Activated CD4-positive, alpha-beta T cell treated with anti-CD3 and anti-CD28 coated beads, Interleukin-2, Interleukin-4, amounts not matched to agents 100 ng/mL and 50 ng/mL, durations not matched to agents 16 hours and 8 hours (primary cell): ENCODE measurements around the gene MTFR1L.

ENCODE experiments used
- DNase-seq: peaks from one replicate; pipeline ENCODE4 v3.0.0-alpha.2; 2020; ENCODE audit warnings: low spot score

The MTFR1L gene

GRCh38 chr1:25863486-25864262 is 43.9 kb downstream of the MTFR1L start:
- no peak for DNase-seq

DNA sequence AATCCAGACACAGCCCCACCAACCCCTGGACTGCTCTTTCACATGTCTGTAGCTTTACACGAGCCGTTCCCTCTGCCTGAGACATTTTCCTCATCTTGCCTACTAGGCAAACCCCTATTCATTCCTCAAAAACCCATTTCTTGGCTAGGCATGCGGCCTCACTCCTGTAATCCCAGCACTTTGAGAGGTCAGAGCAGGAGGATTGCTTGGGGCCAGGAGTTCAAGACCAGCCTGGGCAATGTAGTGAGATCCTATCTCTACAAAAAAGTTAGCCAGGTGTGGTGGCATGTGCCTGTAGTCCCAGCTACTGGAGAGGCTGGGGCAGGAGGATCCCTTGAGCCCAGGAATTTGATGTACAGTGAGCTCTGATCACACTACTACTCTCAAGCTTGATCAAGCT is 44.7 kb downstream of the MTFR1L start:
- no peak for DNase-seq

DNA sequence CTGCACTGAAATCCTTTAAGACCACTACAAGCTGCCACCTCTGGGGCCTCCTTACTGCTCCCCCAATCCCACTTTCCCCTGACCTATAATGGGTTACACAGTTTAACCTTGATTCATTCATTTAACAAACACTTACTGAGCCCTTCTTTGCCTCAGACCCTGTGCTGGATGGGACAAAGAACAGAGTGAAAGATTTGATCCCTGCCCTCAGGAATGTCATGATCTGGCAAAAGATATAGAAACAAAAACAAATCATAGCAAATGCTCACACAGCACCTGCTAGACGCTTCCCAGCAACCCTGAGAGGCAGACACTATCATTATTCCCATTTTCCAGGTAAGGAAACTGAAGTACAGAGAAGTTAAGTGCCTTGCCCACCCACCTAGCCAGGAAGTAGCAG is 46.5 kb downstream of the MTFR1L start:
- DNase-seq, result no peak

- no peak for DNase-seq
Measured at GRCh38 chr1:25867210-25867991, 47.6 kb downstream of the MTFR1L start.

DNA sequence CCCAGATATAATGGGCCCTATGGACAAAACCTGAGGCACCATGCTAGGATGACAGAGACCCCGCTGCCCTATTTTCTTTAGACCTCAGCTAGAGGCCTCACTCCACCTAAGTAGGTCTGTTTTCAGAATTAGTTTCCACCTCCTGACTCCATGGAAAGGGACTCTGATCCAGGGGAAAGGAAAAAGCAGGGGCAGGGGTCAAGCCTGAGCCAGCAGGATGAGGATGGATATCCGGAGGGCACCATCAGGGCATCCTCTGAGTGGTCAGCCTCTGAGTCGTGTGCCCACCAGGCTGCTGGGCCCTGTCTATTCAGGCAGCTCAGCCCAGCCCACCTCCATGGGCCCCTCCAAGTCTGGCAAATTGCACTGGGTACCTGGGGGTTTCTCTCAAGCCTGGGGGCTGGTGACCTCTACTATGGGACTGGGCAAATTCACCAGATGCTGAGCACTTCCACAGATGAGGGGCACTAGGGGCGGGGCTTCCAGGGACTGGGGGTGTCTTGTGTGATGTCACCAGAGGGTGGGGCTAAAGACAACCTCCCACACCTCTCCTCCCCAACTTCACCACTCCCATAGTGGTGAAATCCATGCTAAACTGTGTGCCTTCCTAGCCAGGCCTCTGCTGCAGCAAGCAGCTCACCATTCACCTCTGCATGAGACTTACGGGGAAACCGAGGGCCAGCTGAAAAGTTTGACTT is 50.3 kb downstream of the MTFR1L start:
- DNase-seq, result no peak

GRCh38 chr1:25870614-25871013 is 50.9 kb downstream of the MTFR1L start:
- no peak for DNase-seq

GRCh38 chr1:25871086-25871703 is 51.4 kb downstream of the MTFR1L start:
- DNase-seq, result no peak

DNA sequence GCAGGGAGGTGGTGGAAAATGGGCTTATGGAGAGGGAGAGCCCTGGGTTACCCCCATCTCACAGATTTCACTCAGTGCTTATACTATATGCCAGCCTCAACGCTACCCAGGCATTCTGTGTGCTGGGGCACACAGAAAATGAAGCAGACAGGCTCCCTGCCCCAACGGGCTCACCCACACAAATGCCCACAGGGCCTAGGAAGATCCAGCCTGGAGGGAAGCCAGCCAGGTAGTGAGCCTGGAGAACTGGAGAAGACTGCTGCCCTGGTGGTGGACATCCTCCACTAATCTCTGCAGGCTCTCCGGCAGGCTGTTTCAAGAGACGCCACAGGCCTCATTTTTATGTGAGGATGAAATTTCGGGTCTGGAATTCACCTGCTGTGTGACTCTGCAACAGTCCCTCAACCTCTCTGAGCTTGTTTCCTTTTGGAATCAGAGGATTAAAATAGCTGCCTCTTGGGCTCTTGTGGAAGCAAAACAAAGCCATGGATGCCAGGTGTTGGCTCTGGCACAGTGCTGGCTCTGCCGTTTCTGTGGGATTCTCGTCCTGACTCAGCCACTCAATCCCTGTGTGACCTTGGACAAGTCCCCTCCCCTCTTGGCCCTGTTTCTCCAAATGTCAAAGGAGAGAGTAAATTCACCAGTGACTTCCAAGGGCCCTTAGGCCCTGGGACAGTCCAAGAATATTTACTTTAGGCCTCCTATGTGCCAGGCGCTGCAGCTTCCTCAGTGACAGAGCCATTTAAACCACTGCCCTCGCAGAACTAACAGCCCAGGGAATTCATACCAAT is 52.1 kb downstream of the MTFR1L start:
- no peak for DNase-seq

- no peak for DNase-seq
Measured at GRCh38 chr1:25872713-25873112, 53.0 kb downstream of the MTFR1L start.

DNA sequence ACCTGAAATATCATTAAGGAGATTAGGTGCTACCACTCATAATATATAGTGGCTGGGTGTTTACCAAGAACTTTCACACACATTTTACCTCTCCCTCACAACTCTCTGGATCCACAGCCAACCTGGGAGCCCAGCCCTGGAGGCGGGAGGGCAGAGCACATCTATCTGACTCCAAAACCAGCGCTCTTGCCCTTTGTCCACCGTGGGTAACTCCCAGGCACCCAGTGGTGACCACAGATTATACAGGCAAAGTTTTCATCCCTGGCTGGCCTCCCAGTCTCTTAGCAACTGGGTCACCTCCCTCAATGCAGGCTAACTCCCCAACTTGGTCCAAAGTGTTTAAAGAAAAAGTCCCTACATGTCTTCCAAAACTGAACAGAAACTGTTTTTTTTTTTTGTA is 53.4 kb downstream of the MTFR1L start:
- no peak for DNase-seq

DNA sequence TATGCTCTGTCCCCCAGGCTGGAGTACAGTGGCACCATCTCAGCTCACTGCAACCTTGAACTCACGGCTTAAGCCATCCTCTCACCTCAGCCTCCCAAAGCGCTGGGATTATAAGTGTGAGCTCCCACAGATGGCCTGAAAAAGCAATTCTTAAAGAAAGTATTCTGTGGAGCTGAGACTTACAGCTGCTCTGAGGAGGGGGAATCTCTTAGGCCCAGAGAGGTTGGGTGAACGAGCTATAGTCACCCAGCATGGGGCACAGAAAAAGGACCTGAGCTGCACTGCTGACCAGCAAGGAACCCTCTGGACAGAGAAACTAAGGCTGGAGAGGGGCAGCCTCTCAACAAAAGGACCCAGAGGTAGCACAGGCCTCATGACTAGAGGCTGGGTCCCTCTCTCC is 54.5 kb downstream of the MTFR1L start:
- no peak for DNase-seq

DNA sequence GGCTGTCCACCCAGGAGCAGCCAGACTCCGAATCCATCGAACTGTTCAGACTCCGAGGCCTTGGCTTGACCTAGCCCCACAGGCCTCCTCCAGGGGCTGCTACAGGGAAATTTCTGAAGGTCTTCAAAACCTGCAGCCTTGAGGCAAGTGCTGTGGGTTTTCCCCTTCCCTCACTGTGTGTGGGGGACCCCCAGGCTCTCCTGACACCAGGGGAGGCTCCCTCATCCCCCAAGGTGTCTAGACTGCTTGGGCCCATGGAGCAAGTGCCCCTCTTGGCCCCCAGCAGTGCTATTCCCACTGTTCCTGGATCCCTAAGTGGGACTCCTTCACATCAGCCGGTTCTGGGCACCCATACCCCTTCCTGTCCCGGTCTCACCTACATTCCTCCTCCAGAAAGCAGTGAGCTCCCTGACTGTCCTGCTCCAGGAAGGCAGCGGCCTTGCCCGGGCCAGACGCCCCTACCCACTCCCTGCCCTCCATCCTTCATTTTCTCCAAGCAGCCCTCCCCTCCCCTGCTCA is 54.9 kb downstream of the MTFR1L start:
- DNase-seq, result no peak

DNA sequence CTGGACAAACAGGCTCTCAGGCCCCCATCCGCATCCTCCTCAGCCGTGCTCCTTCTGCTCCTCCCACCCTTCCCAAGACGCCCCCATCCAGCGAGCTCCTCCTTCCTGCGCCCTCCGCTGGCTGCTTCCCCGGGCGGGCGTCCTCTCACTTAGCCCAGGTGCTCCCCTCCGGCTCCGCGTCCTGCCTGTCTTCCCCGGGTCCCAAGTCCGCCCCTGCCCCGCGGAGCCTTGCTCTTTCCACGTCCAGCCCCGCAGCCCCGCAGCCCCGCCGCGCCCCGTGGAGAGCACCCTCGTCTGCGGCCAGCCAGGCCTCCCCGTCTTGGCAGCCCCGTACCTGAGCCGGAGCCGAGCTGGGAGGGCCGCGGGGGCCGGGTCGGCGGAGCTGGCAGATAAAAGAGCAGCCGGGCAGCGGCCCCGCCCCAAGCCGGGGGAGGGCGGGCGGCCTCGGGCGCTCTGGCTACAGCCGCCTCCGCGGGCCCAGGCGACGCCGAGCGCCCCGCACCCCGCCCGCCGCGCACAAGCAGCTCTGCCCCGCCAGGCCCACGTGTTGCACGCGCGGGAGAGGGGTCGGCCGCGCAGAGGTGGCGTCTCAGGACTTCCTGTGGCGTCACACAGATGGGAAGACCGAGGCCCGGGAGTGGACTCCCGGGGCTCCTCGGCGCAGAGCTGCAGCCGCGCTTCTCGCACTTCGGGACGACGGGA is 55.6 kb downstream of the MTFR1L start, which contains the start of gene PAQR7:
PAQR7 (minus strand) TSS at position 555 of the 702 bp plus-strand sequence. CDS start 11,869 bp downstream, outside the sequence.
- peak; percentile 30 for DNase-seq

DNA sequence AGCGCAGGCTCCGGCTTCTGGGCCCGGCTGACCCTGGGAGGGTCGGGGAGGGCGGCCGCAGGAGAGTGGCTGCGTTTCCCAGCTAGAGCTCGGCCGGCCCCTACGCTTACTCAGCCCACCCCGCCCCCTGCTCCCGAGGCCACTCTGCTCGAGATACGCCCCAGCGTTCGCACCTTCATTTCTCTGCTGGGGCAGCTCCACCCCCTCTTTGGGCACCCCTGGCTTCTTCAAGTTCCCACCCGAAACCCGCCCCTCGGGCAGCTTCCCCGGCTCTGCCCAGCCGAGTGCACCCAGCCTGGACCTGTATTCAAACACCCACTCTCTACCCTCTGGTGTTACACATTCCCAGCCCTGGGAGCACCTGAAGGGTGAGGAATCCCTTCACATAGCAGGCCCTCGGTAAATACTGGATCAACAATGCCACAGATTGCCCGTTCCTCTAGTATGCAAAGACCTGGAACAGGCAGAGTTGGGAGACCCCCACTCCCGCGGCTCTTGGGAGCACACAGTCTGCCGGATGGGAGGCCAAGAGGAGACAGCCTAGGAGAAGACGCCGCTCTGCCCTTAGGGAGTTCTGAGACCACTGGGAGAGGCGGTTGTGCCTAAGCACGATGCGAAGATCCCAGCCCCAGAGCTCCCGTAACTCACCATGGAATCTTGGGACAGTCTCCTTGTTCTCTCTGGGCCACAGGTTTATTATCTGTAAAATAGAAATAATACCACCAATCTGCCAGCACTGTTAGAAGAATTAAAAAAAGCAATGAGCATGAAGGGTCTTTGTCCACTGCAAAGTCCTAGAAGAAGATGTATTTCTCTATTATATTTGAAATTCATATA is 56.3 kb downstream of the MTFR1L start:
- DNase-seq, result no peak

DNA sequence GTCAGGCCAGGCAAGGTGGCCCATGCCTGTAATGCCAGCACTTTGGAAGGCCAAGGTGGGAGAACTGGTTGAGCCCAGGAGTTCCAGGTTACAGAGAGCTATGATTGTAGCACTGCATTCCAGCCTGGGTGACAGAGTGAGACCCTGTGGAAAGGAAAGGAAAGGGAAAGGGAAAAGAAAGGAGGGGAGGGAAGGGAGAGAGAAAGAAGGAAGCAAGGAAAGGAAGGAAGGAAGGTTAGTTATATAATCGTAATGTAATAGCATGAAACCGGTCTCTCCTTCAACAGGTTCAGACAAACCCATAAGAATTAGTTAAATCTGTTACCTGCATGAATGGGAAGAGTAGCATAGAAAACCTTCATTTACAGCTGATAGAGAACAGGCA is 56.9 kb downstream of the MTFR1L start:
- DNase-seq, result no peak

- DNase-seq, result no peak
Measured at GRCh38 chr1:25877155-25877554, 57.4 kb downstream of the MTFR1L start.

GRCh38 chr1:25878690-25879089 is 58.9 kb downstream of the MTFR1L start:
- DNase-seq, result no peak

DNA sequence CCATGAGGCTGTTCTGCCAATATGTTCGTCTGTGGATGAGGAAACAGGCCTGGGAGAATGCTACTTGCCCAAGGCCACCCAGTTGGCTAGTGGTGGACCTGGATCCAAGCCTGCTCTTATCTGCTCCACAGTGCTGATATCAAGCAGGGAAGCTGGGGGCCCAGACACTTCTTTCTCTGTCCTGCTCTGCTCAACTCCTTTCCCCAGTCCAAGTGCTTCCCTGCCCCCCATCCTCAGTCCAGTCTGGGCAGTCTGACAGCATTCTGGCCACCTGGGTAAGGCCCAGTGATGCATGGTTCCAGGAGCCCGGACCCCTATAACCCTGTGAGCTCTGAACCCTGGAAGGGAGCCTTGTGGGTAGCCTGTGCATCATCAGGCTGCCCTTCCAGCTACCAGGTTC is 59.9 kb downstream of the MTFR1L start:
- DNase-seq, result no peak

DNA sequence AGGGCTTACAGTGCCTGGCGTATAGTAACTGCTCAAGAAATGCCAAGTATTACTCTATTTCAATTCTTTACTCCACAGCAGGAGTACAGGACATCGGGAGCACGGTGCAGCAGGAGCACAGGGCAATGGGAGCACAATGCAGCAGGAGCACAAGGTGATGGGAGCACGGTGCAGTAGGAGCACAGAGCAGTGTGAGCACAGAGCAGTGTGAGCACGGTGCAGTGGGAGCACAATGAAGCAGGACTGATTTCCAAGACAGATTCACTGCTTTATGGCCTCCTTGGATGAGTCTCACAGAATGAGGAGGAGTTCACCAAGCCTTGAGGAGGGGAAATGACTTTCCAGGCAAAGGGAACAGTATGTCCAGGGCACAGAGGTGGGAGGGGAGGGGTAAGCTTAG is 60.8 kb downstream of the MTFR1L start:
- DNase-seq, result no peak

GRCh38 chr1:25881266-25881665 is 61.5 kb downstream of the MTFR1L start:
- no peak for DNase-seq
